Measurements from ENCODE around the gene PLXNB2. TPM values are rescaled to one million over a fixed set of nuclear protein-coding genes. Genes with fewer than 3 reads are reported as not detected.
"Not testable (repeated sequence)": the region's sequence is repeated elsewhere in the genome, so short reads cannot be mapped to it uniquely, and the experiment has no call there.

PLXNB2 gene, protein sequence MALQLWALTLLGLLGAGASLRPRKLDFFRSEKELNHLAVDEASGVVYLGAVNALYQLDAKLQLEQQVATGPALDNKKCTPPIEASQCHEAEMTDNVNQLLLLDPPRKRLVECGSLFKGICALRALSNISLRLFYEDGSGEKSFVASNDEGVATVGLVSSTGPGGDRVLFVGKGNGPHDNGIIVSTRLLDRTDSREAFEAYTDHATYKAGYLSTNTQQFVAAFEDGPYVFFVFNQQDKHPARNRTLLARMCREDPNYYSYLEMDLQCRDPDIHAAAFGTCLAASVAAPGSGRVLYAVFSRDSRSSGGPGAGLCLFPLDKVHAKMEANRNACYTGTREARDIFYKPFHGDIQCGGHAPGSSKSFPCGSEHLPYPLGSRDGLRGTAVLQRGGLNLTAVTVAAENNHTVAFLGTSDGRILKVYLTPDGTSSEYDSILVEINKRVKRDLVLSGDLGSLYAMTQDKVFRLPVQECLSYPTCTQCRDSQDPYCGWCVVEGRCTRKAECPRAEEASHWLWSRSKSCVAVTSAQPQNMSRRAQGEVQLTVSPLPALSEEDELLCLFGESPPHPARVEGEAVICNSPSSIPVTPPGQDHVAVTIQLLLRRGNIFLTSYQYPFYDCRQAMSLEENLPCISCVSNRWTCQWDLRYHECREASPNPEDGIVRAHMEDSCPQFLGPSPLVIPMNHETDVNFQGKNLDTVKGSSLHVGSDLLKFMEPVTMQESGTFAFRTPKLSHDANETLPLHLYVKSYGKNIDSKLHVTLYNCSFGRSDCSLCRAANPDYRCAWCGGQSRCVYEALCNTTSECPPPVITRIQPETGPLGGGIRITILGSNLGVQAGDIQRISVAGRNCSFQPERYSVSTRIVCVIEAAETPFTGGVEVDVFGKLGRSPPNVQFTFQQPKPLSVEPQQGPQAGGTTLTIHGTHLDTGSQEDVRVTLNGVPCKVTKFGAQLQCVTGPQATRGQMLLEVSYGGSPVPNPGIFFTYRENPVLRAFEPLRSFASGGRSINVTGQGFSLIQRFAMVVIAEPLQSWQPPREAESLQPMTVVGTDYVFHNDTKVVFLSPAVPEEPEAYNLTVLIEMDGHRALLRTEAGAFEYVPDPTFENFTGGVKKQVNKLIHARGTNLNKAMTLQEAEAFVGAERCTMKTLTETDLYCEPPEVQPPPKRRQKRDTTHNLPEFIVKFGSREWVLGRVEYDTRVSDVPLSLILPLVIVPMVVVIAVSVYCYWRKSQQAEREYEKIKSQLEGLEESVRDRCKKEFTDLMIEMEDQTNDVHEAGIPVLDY (N-terminal part only)
- total RNA-seq, result 98.8 and 582 TPM in 2 replicates

- DNase-seq (ENCODE audit: low read depth), result no peak
These were observed at the start of gene PLXNB2 for GRCh38 chr22:50306753-50307749. TSS of gene PLXNB2 (minus strand) at chr22:50307646. CDS start at chr22:50290584, 17,062 bp downstream.

DNA sequence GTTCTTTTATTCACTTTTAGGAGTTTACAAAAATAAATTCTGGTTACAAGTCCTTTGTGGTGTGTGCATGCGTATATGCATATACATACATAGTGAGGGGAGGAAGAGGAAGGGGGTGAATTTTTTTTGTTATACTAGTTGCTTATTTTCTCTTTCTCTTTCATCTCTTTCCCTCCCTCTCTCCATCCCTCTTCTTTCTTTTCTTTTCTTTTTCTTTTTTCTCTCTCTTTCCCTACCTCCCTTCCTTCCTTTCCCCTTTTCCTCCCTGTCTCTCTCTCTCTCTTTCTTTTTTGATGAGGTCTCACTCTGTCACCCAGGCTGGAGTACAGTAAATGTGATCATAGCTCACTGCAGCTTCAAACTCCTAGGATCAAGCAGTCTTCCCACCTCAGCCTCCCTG, 49.8 kb upstream of the PLXNB2 start:
- no peak for DNase-seq (ENCODE audit: low read depth)

DNA sequence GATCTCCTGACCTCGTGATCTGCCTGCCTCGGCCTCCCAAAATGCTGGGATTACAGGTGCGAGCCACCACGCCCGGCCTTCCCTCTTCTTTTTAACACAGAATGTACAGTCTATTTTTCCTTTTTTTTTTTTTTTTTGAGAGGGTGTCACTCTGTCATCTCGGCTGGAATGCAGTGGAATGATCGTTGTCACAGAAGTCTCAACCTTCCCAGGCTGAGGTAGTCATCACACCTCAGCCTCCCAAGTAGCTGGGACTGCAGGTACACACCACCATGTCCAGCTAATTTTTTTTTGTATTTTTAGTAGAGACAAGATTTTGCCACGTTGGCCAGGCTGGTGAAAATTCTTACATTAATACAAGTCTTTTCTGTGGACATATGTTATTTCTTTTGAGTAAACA, 48.7 kb upstream of the PLXNB2 start:
- no peak for DNase-seq (ENCODE audit: low read depth)

GRCh38 chr22:50348058-50348457, 40.6 kb upstream of the PLXNB2 start:
- no peak for DNase-seq (ENCODE audit: low read depth)

- no peak for DNase-seq (ENCODE audit: low read depth)
These were observed 39.7 kb upstream of the PLXNB2 start for GRCh38 chr22:50347157-50347556.

DNA sequence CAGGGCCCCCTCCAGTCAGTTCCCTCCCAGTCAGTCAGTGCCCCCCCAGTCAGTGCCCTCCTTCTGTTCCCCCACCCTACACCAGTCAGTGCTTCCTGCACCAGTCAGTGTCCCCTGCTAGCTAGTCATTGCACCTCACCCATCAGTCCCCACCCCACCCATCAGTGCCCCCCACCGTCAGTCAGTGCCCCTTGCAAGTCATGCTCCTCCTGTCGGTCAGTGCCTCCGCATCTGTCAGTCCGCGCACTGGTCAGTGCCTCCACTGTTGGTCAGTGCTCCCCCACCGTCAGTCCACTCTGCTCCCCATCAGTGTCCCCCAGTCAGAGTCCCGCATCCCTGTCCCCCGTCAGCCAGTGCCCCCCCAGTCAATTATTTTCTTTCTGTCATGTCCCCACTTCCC, 39.0 kb upstream of the PLXNB2 start:
- no peak for DNase-seq (ENCODE audit: low read depth)

GRCh38 chr22:50343541-50343935, 36.1 kb upstream of the PLXNB2 start:
- no peak for DNase-seq (ENCODE audit: low read depth)

DNA sequence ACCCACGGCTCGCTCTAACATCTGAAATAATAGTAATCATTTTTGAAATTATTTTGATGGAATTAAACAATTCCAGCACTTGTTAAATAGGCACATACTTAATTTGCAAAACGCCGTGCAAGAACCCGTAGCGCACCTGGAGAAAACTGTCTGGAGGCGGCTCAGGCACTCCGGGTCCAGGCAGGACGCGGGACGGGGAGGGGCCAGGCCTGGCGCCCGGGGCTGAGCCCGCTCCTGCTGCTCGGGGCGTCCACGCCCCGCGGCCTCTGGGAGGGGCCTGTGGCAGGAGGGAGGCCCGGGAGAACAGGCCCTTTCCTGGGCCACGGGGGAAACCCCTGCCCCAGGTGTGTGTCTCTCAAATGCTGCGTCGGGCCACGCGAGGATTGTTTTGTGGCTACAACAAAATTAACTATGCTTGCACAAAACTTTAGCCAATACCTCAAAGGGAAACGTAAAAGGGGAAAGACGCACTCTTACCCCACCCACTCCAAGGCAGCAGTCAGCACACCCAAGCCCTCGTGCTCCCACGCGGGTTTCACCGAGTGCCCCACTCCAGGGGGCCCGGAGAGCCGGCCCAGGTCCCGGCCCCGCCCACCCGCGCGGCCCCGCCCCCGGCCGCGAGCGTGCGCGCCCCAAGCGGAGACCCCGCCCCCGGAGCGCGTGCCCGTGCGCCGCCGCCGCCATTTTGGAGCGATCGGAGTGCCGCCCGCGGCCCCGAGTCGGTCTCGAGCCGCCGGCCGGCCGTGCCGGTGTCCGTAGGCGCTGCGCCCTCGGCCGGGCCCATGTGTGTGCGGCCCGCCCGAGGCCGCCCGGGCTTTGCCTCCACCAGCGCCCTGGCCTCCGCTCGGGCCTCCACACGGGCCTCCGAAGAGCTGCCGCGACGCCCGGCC, 35.5 kb upstream of the PLXNB2 start, which contains the start of gene PPP6R2:
TSS of gene PPP6R2 (plus strand) at position 677 of the 890 bp plus-strand sequence. CDS start 50,582 bp downstream, outside the sequence.
- no peak for DNase-seq (ENCODE audit: low read depth)

- peak; percentile 62 for DNase-seq (ENCODE audit: low read depth)
These were observed 34.7 kb upstream of the PLXNB2 start for GRCh38 chr22:50341977-50342650.

DNA sequence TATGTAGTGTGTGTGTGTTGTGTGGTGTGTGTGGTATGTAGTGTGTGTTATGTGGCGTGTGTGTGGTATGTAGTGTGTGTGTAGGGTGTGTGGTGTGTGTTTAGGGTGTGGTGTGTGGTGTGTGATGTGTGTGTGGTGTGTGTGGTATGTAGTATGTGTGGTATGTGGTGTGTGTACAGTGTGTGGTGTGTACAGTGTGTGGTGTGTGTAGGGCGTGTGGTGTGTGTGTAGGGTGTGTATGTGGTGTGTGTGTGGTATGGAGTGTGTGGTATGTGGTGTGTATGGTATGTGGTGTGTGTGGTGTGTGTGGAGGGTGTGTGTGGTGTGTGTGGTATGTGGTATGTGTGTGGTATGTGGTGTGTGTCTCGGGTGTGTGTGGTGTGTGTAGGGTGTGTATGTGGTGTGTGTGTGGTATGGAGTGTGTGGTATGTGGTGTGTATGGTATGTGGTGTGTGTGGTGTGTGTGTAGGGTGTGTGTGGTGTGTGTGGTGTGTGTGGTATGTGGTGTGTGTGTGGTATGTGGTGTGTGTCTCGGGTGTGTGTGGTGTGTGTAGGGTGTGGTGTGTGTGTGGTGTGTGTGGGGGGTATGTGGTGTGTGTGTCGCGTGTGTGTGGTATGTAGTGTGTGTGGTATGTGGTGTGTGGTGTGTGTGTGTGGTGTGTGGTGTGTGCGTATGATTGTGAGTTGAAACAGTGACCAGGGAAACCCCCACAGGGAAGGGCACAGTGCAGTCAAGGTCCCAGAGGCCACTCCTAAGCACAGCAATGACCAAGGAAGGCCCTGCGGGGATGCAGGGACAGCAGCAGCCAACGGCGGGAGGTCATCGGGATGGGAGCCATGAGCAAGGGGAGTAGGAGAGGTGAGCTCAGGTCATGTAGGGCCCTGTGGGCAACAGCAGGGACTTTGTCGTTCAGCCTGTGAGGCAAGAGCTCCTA, 32.8 kb upstream of the PLXNB2 start:
- DNase-seq (ENCODE audit: low read depth), result no peak

DNA sequence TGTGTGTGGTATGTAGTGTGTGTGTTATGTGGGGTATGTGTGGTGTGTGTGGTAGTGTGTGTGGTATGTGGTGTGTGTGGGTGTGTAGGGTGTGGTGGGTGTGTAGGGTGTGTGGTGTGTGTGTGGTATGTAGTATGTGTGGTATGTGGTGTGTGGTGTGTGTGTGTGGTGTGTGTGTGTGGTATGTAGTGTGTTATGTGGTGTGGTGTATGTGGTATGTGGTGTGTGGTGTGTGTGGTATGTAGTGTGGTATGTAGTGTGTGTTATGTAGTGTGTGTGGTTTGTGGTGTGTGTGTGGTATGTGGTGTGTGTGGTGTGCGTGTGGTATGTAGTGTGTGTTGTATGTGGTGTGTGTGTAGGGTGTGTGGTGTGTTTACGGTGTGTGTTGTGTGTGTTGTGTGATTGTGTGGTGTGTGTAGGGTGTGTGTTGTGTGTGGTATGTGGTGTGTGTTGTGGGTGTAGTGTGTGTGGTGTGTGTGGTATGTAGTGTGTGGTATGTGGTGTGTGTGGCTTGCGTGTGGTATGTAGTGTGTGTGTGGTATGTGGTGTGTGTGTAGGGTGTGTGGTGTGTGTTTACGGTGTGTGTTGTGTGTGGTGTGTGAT, 31.5 kb upstream of the PLXNB2 start:
- DNase-seq (ENCODE audit: low read depth), result no peak

DNA sequence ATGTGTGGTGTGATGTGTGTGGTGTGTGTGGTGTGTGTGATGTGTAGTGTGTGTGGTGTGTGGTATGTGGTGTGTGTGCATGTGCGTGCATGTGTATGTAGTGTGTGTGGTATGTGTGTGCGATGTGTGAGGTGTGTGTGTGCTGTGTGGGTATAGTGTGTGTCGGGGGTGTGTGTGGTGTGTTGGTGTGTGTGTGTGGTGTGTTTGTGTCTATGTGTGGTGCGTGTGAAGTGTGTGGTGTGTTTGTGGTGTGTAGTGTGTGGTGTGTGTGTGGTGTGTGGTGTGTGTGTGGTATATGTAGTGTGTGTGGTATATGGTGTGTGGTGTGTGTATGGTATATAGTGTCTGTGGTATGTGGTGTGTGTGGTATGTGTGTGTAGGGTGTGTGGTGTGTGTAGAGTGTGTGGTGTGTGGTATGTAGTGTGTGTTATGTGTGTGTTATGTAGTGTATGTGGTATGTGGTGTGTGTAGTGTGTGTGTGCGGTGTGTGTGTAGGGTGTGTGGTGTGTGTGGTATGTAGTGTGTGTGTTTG, 30.7 kb upstream of the PLXNB2 start:
- DNase-seq (ENCODE audit: low read depth), result no peak

DNA sequence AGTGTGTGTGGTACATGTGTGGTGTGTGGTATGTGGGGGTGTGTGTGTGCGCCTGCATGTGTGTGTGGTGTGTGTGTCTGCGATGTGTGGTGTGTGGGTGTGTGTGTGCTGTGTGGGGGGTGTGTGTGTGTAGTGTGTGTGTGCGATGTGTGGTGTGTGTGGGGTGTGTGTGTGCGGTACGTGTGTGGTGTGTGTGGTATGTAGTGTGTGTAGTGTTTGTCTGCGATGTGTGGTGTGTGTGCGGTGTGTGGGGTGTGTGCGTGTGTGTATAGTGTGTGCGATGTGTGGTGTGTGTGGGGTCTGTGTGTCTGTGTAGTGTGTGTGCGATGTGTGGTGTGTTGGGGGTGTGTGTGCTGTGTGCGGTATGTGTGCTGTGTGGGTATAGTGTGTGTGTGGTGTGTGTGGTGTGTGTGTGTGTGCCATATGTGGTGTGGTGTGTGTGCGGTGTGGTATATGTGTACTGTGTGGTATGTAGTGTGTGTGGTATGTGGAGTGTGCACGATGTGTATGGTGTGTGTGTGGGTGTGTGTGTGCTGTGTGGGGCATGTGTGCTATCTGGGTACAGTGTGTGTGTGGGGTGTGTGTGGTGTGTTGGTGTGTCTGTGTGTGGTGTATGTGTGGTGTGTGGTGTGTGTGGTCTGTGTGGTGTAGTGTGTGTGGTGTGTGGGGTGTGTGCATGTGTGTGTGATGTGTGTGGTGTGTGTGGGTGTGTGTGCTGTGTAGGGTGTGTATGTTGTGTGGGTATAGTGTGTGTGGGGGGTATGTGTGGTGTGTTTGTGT, 30.0 kb upstream of the PLXNB2 start:
- no peak for DNase-seq (ENCODE audit: low read depth)

DNA sequence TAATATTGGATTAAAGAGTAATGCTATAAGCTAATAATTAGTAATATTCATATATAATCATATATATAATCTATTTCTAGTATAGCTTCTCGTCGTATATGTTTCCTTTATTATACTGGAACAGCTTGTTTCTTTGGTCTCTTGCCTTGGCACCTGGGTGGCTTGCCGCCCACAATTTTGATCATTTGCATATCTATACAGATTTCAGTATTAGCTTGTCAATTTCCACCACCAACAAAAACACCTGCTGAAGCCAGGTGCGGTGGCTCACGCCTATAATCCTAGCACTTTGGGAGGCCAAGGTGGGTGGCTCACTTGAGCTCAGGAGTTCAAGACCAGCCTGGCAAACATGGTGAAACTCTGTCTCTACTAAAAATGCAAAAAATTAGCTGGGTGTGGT, 27.0 kb upstream of the PLXNB2 start:
- not testable (repeated sequence) for DNase-seq (ENCODE audit: low read depth)

- peak; percentile 66 for DNase-seq (ENCODE audit: low read depth)
These were observed 21.8 kb upstream of the PLXNB2 start for GRCh38 chr22:50329236-50329635.

DNA sequence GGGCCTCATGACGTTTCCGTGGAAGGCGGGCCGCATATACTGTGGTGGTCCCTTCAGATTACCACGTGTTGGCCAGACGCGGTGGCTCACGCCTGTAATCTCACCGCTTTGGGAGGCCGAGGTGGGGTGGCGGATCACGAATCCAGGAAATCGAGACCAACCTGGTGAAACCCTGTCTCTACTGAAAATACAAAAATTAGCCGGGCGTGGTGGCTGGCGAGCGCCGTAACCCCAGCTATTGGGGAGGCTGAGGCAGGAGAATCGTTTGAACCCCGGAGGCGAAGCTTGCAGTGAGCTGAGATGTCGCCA, 20.2 kb upstream of the PLXNB2 start:
- no peak for DNase-seq (ENCODE audit: low read depth)
